Neural cell (in vitro differentiated cells): ENCODE measurements around the gene SLBP. TPM values are rescaled to one million over a fixed set of nuclear protein-coding genes. Genes with fewer than 3 reads are reported as not detected.
"Not testable (repeated sequence)": the region's sequence is repeated elsewhere in the genome, so short reads cannot be mapped to it uniquely, and the experiment has no call there.

Source experiments
- H2AFZ ChIP-seq: fragments of 200-600, 300-800 bp; sonication (generic), shearing (Covaris generic); 2 replicates; pipeline ENCODE4 v1.6.0; 2014; ENCODE audit warnings: low read depth, mild to moderate bottlenecking, antibody characterized with exemption, low read length, moderate library complexity
- H3F3A ChIP-seq: fragments of 200-600 bp; shearing (Covaris generic); 2 replicates; pipeline ENCODE4 v1.6.1; 2016; ENCODE audit warnings: mild to moderate bottlenecking, moderate library complexity, mixed read lengths, antibody characterized with exemption, low read length; ENCODE audit not compliant: insufficient read depth, poor library complexity, severe bottlenecking
- H3K27ac ChIP-seq: fragments of 200-600, 300-800 bp; sonication (generic), shearing (Covaris generic); 2 replicates; pipeline ENCODE4 v1.5.1; 2014; ENCODE audit warnings: mild to moderate bottlenecking, low read length, moderate library complexity
- H3K27me3 ChIP-seq: fragments of 300-800, 200-600 bp; sonication (generic), shearing (Covaris generic); 2 replicates; pipeline ENCODE4 v1.6.0; 2014; ENCODE audit warnings: mild to moderate bottlenecking, low read depth, low read length, moderate library complexity; ENCODE audit not compliant: insufficient read depth
- H3K36me3 ChIP-seq: fragments of 300-800, 200-600 bp; sonication (generic), shearing (Covaris generic); 2 replicates; pipeline ENCODE4 v1.5.1; 2014; ENCODE audit warnings: mild to moderate bottlenecking, antibody characterized with exemption, low read length, moderate library complexity; ENCODE audit not compliant: insufficient read depth
- H3K4me2 ChIP-seq: fragments of 300-800, 200-600 bp; sonication (generic), shearing (Covaris generic); 2 replicates; pipeline ENCODE4 v1.6.0; 2014; ENCODE audit warnings: mild to moderate bottlenecking, low read length
- H3K4me3 ChIP-seq: fragments of 300-800, 200-600 bp; sonication (generic), shearing (Covaris generic); 2 replicates; pipeline ENCODE4 v1.5.1; 2014; ENCODE audit warnings: mild to moderate bottlenecking, low read length, moderate library complexity
- H3K79me2 ChIP-seq: fragments of 200-600 bp; shearing (Covaris generic); replicated peaks from 2 replicates; pipeline ENCODE4 v1.6.0; 2014; ENCODE audit warnings: mild to moderate bottlenecking, low read length, moderate library complexity; ENCODE audit not compliant: insufficient read depth
- H3K9ac ChIP-seq: fragments of 300-800, 200-600 bp; sonication (generic), shearing (Covaris generic); 2 replicates; pipeline ENCODE4 v1.6.1; 2016; ENCODE audit warnings: mild to moderate bottlenecking, low read length, mixed read lengths
- H3K9me2 ChIP-seq: fragments of 200-600 bp; shearing (Covaris generic); 2 replicates; pipeline ENCODE4 v1.6.1; 2016; ENCODE audit warnings: mild to moderate bottlenecking, low read length, mixed read lengths; ENCODE audit not compliant: insufficient read depth
- H3K9me3 ChIP-seq: fragments of 200-600, 300-800 bp; sonication (generic), shearing (Covaris generic); 2 replicates; pipeline ENCODE4 v1.6.1; 2016; ENCODE audit warnings: mild to moderate bottlenecking, mixed run types, low read length, moderate library complexity, mixed read lengths
- H4K20me1 ChIP-seq: fragments of 200-600 bp; shearing (Covaris generic); 2 replicates; pipeline ENCODE4 v1.6.1; 2016; ENCODE audit warnings: mild to moderate bottlenecking, mixed run types; ENCODE audit not compliant: insufficient read depth
- CTCF ChIP-seq: fragments of 450-650 bp; IDR thresholded peaks from 2 replicates; pipeline ENCODE4 v1.5.1; 2014; ENCODE audit warnings: antibody characterized with exemption, mild to moderate bottlenecking, moderate library complexity; ENCODE audit not compliant: poor library complexity, severe bottlenecking
- EP300 ChIP-seq: fragments of 450-650 bp; conservative IDR thresholded peaks from 2 replicates; pipeline ENCODE4 v1.6.1; 2014; ENCODE audit warnings: antibody characterized with exemption, mild to moderate bottlenecking, moderate library complexity; ENCODE audit not compliant: poor library complexity, severe bottlenecking
- EZH2 ChIP-seq: fragments of 200-600, 300-800 bp; shearing (Covaris generic), sonication (generic); IDR thresholded peaks from 2 replicates; pipeline ENCODE4 v1.6.1; 2014; ENCODE audit warnings: antibody characterized with exemption, low read length, borderline replicate concordance, mild to moderate bottlenecking; ENCODE audit not compliant: insufficient read depth, poor library complexity, severe bottlenecking
- MXI1 ChIP-seq: fragments of 450-650 bp; conservative IDR thresholded peaks from 2 replicates; pipeline ENCODE4 v1.6.1; 2014; ENCODE audit warnings: antibody characterized with exemption, mild to moderate bottlenecking; ENCODE audit not compliant: poor library complexity, severe bottlenecking
- POLR2AphosphoS5 ChIP-seq: IDR thresholded peaks from 2 replicates; pipeline ENCODE4 v1.6.1; 2012
- RAD21 ChIP-seq: fragments of 450-650 bp; conservative IDR thresholded peaks from 2 replicates; pipeline ENCODE4 v1.6.1; 2014; ENCODE audit warnings: antibody characterized with exemption, mild to moderate bottlenecking, moderate library complexity
- REST ChIP-seq: IDR thresholded peaks from 2 replicates; pipeline ENCODE4 v1.6.1; 2012; ENCODE audit warnings: borderline replicate concordance
- SMC3 ChIP-seq: fragments of 450-650 bp; conservative IDR thresholded peaks from 2 replicates; pipeline ENCODE4 v1.6.1; 2014; ENCODE audit warnings: antibody characterized with exemption, mild to moderate bottlenecking, moderate library complexity; ENCODE audit not compliant: poor library complexity
- TAF1 ChIP-seq: IDR thresholded peaks from 2 replicates; pipeline ENCODE4 v1.6.1; 2012; ENCODE audit warnings: low read depth
- polyA plus RNA-seq: library from polyadenylated mRNA; depleted of rRNA; stranded (reverse); fragments of >200 nt; gene quantifications from 2 replicates; pipeline ENCODE4 v1.2.3, GENCODE V29; 2014

The SLBP gene
- polyA plus RNA-seq, 1 donor from 2014 or later, result 111 TPM

- H3K9ac ChIP-seq, H3K9me3 ChIP-seq, H3K27ac ChIP-seq, H3K4me3 ChIP-seq, H3K9me2 ChIP-seq, H4K20me1 ChIP-seq, H2AFZ ChIP-seq, H3K4me2 ChIP-seq, H3K36me3 ChIP-seq, H3K27me3 ChIP-seq, H3K79me2 ChIP-seq, H3F3A ChIP-seq: not testable (repeated sequence)
Measured at GRCh38 chr4:1671011-1671410, 41.1 kb downstream of the SLBP start.

- Histone ChIP-seq H3K27me3 (no peaks in the 10 kb centered on the region), H3F3A (no peaks in the 10 kb centered on the region), H3K9ac (no peak overlapping the region), H3K79me2 (no peaks in the 10 kb centered on the region), H3K4me2 (no peak overlapping the region), H3K36me3 (no peaks in the 10 kb centered on the region), H2AFZ (no peak overlapping the region), H3K4me3 (no peak overlapping the region), H3K27ac (no peak overlapping the region), H3K9me2 (no peaks in the 10 kb centered on the region), H3K9me3 (no peaks in the 10 kb centered on the region), H4K20me1 (no peaks in the 10 kb centered on the region)
- TF ChIP-seq CTCF (no peak), RAD21 (no peak), REST (no peak), EZH2 (no peak), SMC3 (no peak), EP300 (no peak), TAF1 (no peak), MXI1 (no peak), POLR2AphosphoS5 (no peak)
Measured at GRCh38 chr4:1670279-1670678, 41.8 kb downstream of the SLBP start.

- H3F3A ChIP-seq, result no peaks in the 10 kb centered on the region
- no peaks in the 10 kb centered on the region for H3K79me2 ChIP-seq
- no peaks in the 10 kb centered on the region for H3K9me3 ChIP-seq
- no peak overlapping the region for H2AFZ ChIP-seq
- no peaks in the 10 kb centered on the region for H4K20me1 ChIP-seq
- no peak overlapping the region for H3K27ac ChIP-seq
- H3K4me3 ChIP-seq, result no peak overlapping the region
- no peaks in the 10 kb centered on the region for H3K27me3 ChIP-seq
- no peak overlapping the region for H3K9ac ChIP-seq
- H3K36me3 ChIP-seq, result no peaks in the 10 kb centered on the region
- no peaks in the 10 kb centered on the region for H3K9me2 ChIP-seq
- TF ChIP-seq POLR2AphosphoS5 (no peak), RAD21 (no peak), EZH2 (no peak), MXI1 (no peak), CTCF (no peak), TAF1 (no peak), EP300 (no peak), SMC3 (no peak), REST (no peak)
- H3K4me2 ChIP-seq, result no peak overlapping the region
Measured at GRCh38 chr4:1669850-1670249, 42.3 kb downstream of the SLBP start.
